DLD1 (cell line): ENCODE data around the gene HOXB8.

Source experiments
- in situ Hi-C: cut with HindIII; loops from 2 replicates; pipeline ENCODE4 v1.10.0; 2017; ENCODE audit warnings: low sequenced_read_pairs

HOXB8 gene

GRCh38 chr17:48596735-48597527 lies 18.2 kb downstream of the HOXB8 start:
- in situ Hi-C loops = no loop called here

GRCh38 chr17:48596000-48596734 lies 18.9 kb downstream of the HOXB8 start:
- in situ Hi-C loops = no loop called here

GRCh38 chr17:48595278-48595999 lies 19.7 kb downstream of the HOXB8 start:
- in situ Hi-C loops = no loop called here

- in situ Hi-C loops = no loop called here
Observed at GRCh38 chr17:48594538-48595277, 20.4 kb downstream of the HOXB8 start.

- in situ Hi-C loops = no loop called here
Observed at GRCh38 chr17:48593840-48594537, 21.1 kb downstream of the HOXB8 start.

GRCh38 chr17:48593126-48593829 lies 21.8 kb downstream of the HOXB8 start, which contains the start of gene HOXB5:
Gene HOXB5, minus strand, starts transcription at chr17:48593779. Its CDS starts 97 bp downstream, at chr17:48593682.
- in situ Hi-C loops = no loop called here

GRCh38 chr17:48592577-48592976 lies 22.5 kb downstream of the HOXB8 start:
- in situ Hi-C loops = no loop called here

- in situ Hi-C loops = no loop called here
Observed at GRCh38 chr17:48592057-48592514, 23.0 kb downstream of the HOXB8 start.

- in situ Hi-C loops = no loop called here
Observed at GRCh38 chr17:48591255-48592056, 23.6 kb downstream of the HOXB8 start.

GRCh38 chr17:48590607-48591161 lies 24.4 kb downstream of the HOXB8 start:
- in situ Hi-C loops = no loop called here

GRCh38 chr17:48589831-48590606 lies 25.1 kb downstream of the HOXB8 start, which contains the start of gene HOXB3:
Gene HOXB3, minus strand, starts transcription at chr17:48590241. Its CDS starts 37,767 bp downstream, at chr17:48552474.
- in situ Hi-C loops = no loop called here

- in situ Hi-C loops = no loop called here
Observed at GRCh38 chr17:48589060-48589830, 25.8 kb downstream of the HOXB8 start.

- in situ Hi-C loops = no loop called here
Observed at GRCh38 chr17:48588528-48588927, 26.6 kb downstream of the HOXB8 start.

- in situ Hi-C loops = no loop called here
Observed at GRCh38 chr17:48588074-48588415, 27.0 kb downstream of the HOXB8 start.

- in situ Hi-C loops = no loop called here
Observed at GRCh38 chr17:48587276-48588073, 27.6 kb downstream of the HOXB8 start.
